NCI-H69 (cell line): ENCODE results near the gene FUT6.
"Not testable (repeated sequence)": the region's sequence is repeated elsewhere in the genome, so short reads cannot be mapped to it uniquely, and the experiment has no call there.

Experiments
- DNase-seq: peaks from one replicate; lab custom pipeline; 2025; lab: John Stamatoyannopoulos, UW

The FUT6 gene

GRCh38 chr19:5785423-5785822 is 54.1 kb downstream of the FUT6 start:
- no peak for DNase-seq

DNA sequence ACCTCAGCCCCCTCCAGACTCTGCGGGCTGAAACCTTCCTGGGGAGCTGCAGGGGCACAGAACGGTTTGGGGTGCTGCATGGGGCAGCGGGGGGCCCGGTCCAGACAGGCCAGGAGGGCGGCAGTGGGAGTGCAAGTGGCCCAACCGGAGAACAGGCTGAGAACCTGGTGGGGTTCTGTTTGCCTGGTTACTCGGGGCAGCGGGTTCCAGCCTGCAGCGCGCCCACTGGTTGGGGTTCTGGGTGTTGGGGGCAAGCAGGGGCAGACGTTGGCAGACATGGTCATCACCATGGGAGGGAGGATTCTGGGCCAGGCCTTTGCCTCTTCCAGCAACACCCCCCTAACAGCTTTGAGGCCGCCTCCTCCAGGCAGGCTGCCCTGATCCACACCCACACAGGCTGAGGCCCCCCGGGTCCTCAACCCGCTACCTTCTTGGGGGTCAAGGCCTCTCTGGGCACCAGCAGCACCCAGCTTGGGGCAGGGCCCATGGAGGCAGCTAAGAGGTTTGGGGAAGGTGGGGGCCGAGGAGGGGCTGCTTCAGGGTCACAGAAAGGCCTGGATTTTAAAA is 54.8 kb downstream of the FUT6 start, which contains the start of gene PRR22:
PRR22 (minus strand) TSS at position 166 of the 567 bp plus-strand sequence; CDS start at position 80, 86 bp downstream.
- DNase-seq, result no peak

DNA sequence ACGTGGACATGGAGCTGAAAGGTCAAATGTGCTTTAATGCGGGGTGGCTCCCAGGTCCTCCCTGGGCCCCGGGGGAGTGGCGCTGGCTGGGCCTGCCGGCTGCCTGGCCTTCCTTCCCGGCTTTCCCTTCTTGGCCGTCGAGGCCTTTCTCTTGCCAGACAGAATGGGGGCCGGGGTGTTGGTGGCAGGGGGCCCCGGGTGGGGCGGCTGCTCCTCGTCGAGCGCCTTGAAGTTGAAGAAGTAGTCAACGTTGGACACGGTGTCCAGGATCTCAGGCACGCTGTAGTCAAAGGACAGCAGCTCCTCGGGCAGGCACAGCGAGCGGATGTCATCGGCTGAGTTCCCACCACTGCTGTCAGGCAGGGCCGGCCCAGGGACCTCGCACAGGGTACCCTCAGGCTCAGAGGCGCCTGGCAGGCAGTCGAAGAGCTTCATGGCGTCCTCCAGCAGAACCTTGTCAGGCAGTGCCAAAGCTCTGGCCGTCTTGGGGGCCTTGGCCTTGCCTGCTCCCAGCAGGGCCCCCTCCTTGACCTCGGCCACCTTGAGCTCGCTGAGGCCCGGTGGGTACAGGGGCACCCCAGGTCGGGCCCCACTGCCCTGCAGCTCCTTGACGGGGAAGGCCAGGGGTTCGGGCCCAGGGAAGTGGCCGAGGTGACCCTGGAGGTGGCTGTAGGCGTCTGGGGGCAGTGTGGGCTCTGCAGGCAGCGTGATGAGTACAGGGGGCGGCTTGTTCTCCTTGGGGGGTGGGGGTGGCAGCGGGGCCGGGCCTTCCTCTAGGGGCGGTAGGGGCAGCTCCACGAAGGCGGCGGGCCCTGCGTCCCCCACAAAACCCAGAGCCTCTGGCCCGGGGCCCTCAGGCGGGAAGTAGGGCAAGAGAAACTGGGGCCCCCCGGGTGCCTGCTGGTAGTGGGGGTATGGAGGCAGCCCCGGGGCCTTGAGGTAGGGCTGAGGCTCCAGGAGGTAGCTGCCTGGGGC is 56.3 kb downstream of the FUT6 start:
- no peak for DNase-seq

- DNase-seq, result no peak
These were observed 57.2 kb downstream of the FUT6 start for GRCh38 chr19:5782322-5782721.

GRCh38 chr19:5780916-5781315 is 58.6 kb downstream of the FUT6 start:
- DNase-seq, result not testable (repeated sequence)
